Islet of Langerhans (tissue), 1 donor: ENCODE results near the gene KRTAP11-1.

Experiments
- FAIRE-seq: peaks from one replicate; lab custom pipeline; 2011; peaks lifted over from hg19 to GRCh38; lab: Jason Lieb, UNC

Gene KRTAP11-1, protein sequence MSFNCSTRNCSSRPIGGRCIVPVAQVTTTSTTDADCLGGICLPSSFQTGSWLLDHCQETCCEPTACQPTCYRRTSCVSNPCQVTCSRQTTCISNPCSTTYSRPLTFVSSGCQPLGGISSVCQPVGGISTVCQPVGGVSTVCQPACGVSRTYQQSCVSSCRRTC

DNA sequence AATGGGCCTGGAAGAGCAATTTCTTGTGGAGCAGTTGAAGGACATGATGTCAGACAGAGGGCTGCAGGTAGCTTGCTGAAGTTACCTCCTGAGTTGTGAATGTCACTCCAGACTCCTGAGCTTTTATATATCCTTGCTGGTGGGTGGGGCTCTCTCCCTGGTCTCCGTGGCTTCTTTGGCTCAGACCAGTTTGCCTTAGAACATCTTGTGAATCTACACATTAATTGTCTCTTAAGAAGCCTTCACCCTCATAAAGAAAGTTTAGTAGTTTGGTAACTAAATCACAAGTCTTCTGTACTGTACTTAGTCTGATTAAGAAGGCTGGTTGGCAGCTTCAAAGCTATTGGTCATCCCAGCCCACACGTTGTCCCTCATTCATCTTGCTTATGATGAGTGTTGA, at the start of gene KRTAP11-1:
TSS of gene KRTAP11-1 (minus strand) at position 101 of the 400 bp plus-strand sequence. CDS start at position 45, 56 bp downstream.
- FAIRE-seq: no peak

DNA sequence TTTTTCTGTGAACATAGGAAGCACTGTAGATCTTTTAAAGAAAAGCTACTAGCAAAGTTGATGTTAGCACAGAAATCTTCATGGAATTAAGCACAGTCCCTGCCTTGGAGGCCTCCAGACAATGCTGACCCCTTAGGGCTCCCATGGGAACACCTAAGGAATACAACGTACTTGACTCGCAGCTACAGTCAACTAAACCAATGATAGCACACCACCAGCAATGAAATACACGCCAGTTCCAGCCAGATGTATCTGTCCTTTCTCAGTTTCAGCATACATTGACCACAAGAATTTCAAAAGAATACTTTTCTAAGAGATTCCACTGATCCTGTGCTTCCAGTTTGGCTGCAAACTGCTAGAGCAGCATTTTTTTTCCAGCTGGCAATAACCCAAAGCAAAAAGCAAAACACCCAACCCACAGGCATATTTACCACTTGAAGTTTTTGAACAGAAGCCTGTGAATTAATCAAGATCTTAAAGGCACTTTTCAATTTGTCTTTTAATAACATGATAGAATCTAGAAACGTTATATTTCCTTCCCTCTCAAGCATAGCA, 42.8 kb upstream of the KRTAP11-1 start:
- no peak for FAIRE-seq

DNA sequence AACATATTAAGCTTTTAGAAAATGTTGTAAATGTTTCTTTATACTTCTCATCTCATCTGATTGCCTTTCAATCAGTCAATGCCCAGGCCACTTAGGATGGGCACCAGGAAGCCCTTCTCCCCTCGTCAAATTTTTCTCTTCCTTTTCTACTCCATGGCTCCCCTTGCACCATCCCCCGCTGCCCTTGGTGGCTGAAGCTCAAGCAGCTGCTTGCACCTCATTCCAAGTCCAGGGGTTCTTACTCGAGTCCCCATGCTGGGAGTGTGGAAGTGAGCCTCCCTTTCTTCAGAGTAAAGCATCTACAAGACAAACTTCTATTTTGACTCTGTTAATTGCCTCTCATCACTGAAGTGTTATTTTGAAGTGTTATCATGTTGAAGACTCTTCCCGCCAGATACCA, 39.7 kb upstream of the KRTAP11-1 start:
- FAIRE-seq: no peak

DNA sequence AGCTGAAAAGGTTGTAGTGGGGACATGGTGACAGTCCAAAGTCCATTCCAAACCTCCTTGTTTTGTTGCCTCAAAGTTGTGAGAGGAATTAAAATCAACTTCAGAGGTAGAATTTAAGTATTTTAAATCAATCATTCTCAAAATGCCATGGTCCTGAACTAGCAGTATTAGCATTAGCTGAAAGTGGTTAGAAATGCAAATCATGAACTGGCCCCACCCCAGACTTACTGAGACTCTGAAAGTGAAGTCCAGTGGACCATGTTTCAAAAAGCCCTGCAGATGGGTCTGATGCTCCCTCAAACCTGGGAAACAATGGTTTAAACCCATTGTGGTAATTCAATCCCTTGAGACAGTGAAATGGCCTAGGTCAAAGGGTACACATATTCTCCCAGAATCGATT, 36.2 kb upstream of the KRTAP11-1 start:
- no peak for FAIRE-seq

DNA sequence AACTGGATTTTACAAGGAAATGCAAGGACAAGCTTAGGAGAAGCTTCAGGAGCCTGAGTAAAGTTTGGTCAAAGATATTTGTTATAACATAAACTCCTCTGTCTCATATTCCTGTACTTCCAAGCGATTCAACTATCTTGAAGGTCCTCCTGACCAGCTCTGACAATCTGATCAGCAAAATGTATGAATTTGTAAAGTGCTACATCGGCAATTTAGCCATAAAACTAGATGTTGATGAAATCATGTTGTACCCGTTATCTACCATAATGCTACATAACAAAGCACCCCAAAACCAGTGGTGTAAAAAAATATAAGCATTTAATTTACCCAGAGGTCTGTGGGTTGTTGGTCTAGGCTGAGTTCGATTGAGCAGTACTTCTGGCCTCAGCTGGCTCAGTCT, 19.5 kb upstream of the KRTAP11-1 start:
- no peak for FAIRE-seq

DNA sequence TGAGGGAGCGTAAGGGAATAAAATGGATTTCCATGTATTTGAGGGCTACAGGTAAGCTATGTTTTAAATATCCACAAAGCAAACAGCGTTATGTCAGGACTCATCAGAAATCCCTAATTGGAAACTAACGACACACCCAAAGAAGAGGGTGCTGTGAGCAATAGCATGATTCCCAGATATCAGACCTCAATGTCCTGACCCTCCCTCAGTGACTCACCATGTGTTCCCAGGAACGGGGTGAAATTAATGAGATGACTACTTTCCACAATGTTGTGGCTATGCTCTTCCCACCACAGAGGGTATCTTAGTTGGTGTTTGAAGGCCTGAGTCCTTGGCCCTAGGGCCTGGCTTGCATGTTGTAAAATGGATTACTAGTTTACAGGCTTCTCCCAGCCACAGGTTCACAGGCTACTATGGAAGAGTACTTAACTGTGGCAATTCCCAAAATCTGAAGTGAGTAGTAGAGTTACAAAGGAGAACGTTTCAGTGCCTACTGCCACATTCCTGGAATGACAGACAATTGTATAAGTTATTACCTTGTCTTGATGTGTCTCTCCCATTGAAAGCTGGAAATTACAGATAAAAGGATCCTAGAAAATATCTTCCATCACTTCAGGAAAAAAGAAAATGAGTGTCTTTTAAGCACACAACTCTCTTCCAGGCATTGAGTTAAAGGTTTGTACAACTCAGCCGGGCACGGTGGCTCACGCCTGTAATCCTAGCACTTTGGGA, 1.7 kb upstream of the KRTAP11-1 start:
- no peak for FAIRE-seq

DNA sequence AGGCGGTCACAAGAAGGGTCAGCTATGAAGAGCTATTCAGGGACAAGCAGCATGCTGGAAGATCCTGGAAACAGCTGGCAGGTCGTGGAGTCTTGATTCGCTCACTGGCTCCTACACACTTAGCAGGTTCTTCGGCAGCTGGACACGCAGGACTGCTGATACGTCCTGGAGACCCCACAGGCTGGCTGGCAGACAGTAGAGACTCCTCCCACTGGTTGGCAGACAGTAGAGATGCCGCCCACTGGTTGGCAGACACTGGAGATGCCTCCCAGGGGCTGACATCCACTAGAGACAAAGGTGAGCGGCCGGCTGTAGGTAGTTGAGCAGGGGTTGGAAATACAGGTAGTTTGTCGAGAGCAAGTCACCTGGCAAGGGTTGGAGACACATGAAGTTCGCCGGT, 466 bp downstream of the KRTAP11-1 start:
- FAIRE-seq: no peak

DNA sequence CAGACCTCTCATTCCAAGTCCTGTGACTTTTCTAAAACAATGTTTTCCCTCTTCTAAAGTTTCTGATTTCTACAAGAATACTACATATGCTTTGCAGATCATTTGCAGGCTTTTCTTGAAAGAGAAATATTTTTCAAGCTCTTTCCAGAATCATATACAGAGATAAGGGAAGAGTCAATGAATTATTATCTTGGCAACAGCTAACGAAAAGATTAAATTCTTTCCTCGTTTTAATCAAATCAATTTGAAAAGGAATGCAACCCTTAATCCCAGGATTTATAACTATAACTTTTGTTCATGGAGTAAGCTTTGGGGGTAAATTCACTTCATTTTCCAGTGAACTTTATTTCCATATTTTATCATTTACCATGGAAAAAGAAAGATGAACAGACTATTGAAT, 6.9 kb downstream of the KRTAP11-1 start:
- FAIRE-seq: no peak

DNA sequence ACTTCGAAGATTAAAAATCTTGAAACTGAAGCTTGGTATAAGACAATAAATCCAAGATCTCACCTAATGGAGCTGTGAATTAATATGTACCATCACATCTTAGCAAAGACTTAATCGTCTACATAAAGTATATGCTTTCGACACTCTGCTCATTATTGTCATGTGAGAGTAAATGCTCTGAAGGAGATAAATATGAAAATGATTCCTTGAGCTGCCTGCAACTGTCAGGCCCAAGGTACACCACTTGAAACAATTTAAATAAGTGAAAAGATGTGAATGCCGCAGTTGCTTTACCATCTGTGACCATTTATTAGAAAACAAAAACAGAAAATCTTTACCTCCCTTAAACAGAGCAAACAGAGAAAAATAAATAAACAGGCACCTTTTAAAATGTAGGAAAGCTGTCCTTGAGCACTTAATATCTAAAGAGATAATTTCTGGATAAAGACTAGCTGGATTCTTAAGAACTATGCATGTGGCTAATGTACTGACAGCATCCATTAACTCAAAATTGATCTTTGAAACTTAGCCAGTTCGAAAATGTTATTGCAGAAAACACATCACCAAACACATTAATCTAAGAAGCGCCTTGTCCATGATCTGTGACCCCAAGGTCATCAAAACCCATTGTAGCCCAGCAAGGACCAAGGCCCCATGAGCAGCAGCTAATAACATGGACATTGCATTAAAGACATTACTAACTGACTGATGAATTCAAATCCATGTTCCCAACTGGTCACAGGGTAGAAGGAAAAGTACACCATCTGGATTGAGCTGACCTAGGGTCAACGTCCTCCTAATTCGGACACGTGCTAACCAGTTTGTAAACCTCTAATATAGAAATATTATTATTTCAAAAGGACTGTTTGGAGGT, 33.5 kb downstream of the KRTAP11-1 start:
- no peak for FAIRE-seq

DNA sequence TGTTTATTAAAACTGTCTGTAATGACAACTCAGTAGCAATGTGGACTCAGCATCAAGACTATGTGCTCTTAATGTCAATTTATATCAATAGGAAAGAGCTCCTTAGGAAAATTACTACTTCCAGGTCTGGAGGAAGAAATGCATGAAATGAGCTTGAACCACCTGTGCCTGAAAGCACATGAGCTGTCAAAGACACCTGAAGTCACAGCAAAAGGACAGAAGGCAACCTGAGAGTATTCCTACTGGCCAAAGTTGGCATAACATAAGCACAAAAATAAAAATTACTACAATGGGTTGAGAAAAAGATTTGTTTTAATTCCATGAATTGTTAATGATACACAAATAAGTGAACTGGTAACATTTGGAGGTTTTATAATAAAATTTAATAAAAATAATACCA, 38.4 kb downstream of the KRTAP11-1 start:
- no peak for FAIRE-seq

DNA sequence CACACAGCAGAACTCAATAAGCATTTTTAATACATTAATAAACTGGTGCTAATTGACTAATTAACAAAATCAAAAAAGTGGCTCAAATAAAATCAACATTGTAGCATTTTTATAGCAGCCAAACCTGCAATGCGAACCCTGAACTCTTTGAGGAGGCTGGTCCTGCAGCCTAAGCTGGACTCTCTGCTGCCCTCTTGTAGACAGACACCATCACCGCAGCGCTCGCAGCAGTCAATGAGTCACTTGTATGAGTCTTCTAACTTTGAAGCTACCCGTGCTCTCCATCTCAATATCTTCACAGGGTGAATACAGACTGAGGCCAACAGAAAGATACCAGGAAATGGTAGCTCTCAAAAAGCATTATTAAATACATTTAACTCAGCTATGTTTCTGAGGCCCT, 42.1 kb downstream of the KRTAP11-1 start:
- FAIRE-seq: no peak

DNA sequence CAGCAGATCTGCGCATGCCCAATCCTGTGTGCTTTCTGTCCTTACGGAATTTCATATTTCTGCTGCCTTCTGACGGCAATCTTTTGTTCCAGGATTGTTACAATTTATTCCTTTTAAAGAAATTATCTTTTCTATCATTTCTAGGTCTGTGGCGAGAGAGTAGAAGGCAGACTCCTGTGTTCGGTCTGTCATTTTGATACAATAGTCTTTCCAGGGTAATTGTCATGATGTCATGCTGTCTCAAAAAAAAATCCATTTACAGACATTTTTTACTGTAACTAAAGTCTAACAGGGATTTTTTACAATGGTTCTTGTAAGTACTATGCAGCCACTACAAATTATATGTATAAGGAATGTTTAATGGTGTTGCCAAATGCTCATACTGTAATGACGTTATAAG, 42.8 kb downstream of the KRTAP11-1 start:
- FAIRE-seq: no peak

DNA sequence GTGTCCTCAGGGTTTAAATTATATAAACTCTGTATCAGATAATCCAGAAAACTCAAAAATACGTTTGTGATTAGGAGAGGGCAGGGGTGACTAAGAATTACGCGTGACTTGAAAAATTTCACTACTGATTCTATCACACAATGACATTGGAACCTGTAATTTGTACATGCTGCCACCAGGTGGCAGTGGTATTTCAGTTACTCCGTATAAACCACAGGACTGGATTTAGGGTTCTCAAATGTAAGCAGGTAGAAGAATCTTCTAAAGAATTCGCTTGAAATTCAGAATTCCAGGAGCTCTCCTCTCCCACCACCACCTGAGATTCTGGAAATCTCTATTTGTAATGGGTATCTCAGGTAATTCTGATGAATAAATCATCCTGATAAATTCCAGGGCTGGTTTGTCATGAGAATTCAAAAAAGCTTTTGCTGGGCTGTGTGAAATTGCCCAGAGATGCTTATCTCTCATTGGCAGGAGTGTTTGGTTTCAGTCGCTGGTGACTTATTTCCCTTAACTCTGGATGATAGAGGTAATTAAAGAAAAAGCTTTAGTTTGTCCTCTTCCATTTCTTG, 50.1 kb downstream of the KRTAP11-1 start:
- FAIRE-seq: no peak
